Measurements from ENCODE around the gene STAC.

Gene STAC, protein sequence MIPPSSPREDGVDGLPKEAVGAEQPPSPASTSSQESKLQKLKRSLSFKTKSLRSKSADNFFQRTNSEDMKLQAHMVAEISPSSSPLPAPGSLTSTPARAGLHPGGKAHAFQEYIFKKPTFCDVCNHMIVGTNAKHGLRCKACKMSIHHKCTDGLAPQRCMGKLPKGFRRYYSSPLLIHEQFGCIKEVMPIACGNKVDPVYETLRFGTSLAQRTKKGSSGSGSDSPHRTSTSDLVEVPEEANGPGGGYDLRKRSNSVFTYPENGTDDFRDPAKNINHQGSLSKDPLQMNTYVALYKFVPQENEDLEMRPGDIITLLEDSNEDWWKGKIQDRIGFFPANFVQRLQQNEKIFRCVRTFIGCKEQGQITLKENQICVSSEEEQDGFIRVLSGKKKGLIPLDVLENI

DNA sequence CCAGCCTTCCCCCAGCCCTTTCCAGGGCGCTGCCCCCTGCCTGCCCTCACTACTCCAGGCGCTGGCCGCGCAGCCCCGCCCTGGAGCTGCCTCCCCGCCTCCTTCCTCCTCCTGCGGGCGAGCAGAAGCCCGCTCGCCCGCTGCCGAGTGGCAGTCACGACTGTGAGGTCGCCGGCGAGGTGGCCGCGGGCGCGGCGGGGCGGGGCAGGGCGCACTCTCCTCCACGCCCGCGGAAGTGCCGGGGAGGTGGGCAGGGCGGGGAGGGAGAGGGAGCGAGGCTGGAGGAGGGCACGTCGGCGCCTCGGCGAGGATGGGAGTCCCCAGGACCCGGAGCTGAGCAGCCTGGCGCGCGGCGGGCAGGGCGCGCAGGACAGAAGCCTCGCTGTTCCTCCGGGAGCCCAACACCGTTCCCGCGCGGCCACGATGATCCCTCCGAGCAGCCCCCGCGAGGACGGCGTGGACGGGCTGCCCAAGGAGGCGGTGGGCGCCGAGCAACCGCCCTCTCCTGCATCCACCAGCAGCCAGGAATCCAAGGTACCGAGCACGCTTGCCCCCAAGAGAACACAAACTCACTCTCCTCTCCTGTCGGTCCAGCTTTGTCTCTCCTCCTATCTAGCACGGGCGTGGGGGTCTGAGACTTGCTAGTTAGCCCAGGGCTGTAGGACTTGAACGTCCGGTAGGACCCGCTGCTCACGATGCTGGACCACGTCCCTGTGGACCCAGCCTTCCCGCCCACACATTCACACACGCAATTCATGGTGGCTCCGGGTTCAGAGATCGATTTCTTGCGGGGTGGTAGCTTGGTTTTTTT, at the start of gene STAC:
Gene STAC, plus strand, starts transcription at position 284 of the 811 bp plus-strand sequence. Its CDS starts 140 bp downstream, at position 424.
- no CpG with 5 or more reads among the region's 73 CpGs for WGBS (ENCODE audit: insufficient coverage, insufficient read length)
- Histone ChIP-seq H3K4me3 (ENCODE audit: low read length) (peak within 1 kb of the TSS; percentile 95), H3K27me3 (ENCODE audit: control insufficient read depth, insufficient read depth, low read length) (no peaks in the 10 kb centered on the region), H3K4me1 (ENCODE audit: control insufficient read depth, insufficient read depth, low read length) (no peaks in the 10 kb centered on the region; the same call in 1 of the 2 replicates), H3K9me3 (ENCODE audit: control insufficient read depth, insufficient read depth, low read length) (no peaks in the 10 kb centered on the region), H3K36me3 (ENCODE audit: control insufficient read depth, insufficient read depth, low read length) (no peaks in the 10 kb centered on the region), H3K27ac (ENCODE audit: low read length) (no peak within 1 kb of the TSS)
- no peak for DNase-seq (ENCODE audit: low read depth, low spot score)

DNA sequence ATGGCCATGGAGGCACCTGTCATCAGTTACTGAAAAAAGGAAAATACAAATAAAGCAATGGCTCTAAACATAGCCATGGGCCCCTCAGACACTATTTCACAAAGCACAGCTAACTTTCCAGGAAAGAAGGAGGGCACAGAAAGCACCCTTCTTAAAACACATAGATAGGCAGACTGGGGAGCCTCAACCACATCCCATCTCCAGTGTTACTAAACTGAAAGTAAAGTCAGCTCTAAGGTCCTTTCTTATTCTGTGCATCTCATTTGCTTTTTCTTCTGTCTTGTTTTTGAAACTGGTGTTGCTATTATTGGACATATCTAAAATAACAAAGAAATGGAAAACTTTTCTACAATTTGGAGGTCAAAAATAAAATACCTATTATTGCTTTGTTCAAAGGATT, 48.2 kb upstream of the STAC start:
- DNase-seq (ENCODE audit: low read depth, low spot score), result no peak
- Histone ChIP-seq H3K27me3 (ENCODE audit: control insufficient read depth, insufficient read depth, low read length) (no peaks in the 10 kb centered on the region), H3K9me3 (ENCODE audit: control insufficient read depth, insufficient read depth, low read length) (no peaks in the 10 kb centered on the region), H3K27ac (ENCODE audit: low read length) (no peak overlapping the region), H3K36me3 (ENCODE audit: control insufficient read depth, insufficient read depth, low read length) (no peaks in the 10 kb centered on the region), H3K4me1 (ENCODE audit: control insufficient read depth, insufficient read depth, low read length) (peaks cover 1% of the 10 kb centered on the region; the same call in 1 of the 2 replicates), H3K4me3 (ENCODE audit: low read length) (no peak overlapping the region)

DNA sequence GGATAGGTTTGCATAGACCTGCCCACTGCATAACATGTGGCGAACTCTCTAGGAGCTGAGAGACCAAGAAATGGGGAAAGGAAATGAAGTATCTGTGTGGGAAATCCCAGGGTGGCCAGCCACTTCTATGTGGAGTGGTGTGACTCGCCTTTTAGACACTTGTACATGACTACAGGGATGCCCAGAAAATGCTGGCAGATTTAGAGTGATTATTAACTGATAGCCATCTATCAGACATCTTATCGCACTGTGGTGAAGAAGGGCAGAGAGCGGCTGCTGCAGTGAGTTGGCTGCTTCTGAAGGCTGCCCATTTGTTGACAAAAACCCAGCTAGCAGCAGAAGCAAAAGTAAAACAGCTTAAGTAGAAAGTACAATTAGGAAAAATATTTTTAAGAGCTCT, 18.1 kb upstream of the STAC start:
- H3K36me3 ChIP-seq (ENCODE audit: control insufficient read depth, insufficient read depth, low read length), result no peaks in the 10 kb centered on the region
- no peak overlapping the region for H3K4me3 ChIP-seq (ENCODE audit: low read length)
- H3K27ac ChIP-seq (ENCODE audit: low read length), result no peak overlapping the region
- H3K4me1 ChIP-seq (ENCODE audit: control insufficient read depth, insufficient read depth, low read length), result peaks cover 2% of the 10 kb centered on the region; the same call in 1 of the 2 replicates
- DNase-seq (ENCODE audit: low read depth, low spot score), result no peak
- H3K9me3 ChIP-seq (ENCODE audit: control insufficient read depth, insufficient read depth, low read length), result no peaks in the 10 kb centered on the region
- WGBS (ENCODE audit: insufficient coverage, insufficient read length), result no CpG with 5 or more reads among the region's 4 CpGs
- H3K27me3 ChIP-seq (ENCODE audit: control insufficient read depth, insufficient read depth, low read length), result no peaks in the 10 kb centered on the region

DNA sequence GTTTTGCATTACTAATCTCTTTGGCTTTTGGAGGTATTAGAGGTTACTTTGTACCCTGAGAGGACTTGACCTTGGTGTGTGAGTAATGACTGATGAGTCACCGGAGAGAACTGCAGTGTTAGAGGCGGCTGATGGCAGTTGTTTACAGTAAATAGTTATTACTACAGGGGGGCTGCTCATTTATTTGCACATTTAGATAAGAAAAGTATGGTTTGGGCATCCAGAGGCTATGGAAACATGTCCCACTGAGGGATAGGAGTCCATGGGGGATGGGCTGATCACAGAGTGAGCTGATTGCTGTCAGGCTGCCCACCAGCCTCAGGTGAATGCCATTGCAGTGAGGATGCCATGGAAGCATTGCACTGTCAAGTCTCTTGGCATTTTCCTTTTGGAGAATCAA, 17.3 kb upstream of the STAC start:
- no peaks in the 10 kb centered on the region for H3K27me3 ChIP-seq (ENCODE audit: control insufficient read depth, insufficient read depth, low read length)
- no peaks in the 10 kb centered on the region for H3K36me3 ChIP-seq (ENCODE audit: control insufficient read depth, insufficient read depth, low read length)
- no CpG with 5 or more reads among the region's 2 CpGs for whole genome bisulfite sequencing (ENCODE audit: insufficient coverage, insufficient read length)
- H3K27ac ChIP-seq (ENCODE audit: low read length), result no peak overlapping the region
- peaks cover 2% of the 10 kb centered on the region; the same call in 1 of the 2 replicates for H3K4me1 ChIP-seq (ENCODE audit: control insufficient read depth, insufficient read depth, low read length)
- no peaks in the 10 kb centered on the region for H3K9me3 ChIP-seq (ENCODE audit: control insufficient read depth, insufficient read depth, low read length)
- no peak overlapping the region for H3K4me3 ChIP-seq (ENCODE audit: low read length)
- DNase-seq (ENCODE audit: low read depth, low spot score), result no peak

DNA sequence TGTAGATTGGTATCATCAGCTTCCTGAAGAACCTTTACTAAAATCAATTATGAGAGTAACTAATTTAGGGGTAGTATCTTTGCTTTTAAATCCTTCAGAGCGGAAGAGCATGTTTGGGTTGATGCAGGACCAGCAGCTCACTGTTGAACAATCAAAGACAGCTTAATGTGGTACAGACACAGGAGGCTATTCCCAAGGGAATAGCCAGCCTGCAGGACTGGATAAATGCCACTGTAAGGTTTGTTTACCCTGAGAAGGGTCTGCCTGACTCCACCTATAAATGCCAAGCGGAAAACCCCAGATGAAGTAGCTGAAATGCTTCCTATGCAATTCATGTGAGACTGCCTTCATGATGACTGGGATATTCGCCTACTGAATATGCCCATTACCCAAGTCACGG, 16.0 kb upstream of the STAC start:
- H3K9me3 ChIP-seq (ENCODE audit: control insufficient read depth, insufficient read depth, low read length), result no peaks in the 10 kb centered on the region
- H3K4me3 ChIP-seq (ENCODE audit: low read length), result no peak overlapping the region
- H3K27ac ChIP-seq (ENCODE audit: low read length), result no peak overlapping the region
- H3K36me3 ChIP-seq (ENCODE audit: control insufficient read depth, insufficient read depth, low read length), result no peaks in the 10 kb centered on the region
- WGBS (ENCODE audit: insufficient coverage, insufficient read length), result no CpG with 5 or more reads among the region's 4 CpGs
- no peaks in the 10 kb centered on the region for H3K27me3 ChIP-seq (ENCODE audit: control insufficient read depth, insufficient read depth, low read length)
- H3K4me1 ChIP-seq (ENCODE audit: control insufficient read depth, insufficient read depth, low read length), result peaks cover 2% of the 10 kb centered on the region; the same call in 1 of the 2 replicates
- DNase-seq (ENCODE audit: low read depth, low spot score), result no peak

DNA sequence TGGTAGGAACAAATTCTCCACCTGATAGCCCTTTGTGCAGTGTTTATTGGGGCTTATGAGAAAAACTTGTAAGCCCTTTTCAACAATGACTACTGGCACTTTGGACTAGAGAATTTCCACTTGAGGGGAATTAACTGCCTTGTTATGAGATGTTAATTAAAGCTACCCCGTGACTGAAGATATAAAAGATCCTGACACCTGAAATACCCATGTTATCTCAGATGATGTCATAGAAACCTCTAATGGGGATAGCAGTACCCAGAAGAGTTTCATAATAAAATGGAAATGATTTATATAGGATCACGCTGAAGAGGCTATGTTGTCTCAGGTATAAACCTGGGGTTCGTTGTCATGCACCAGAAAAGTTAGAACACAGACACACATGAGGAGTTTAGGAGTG, 14.5 kb upstream of the STAC start:
- no peak overlapping the region for H3K27ac ChIP-seq (ENCODE audit: low read length)
- no CpG with 5 or more reads among the region's 3 CpGs for WGBS (ENCODE audit: insufficient coverage, insufficient read length)
- H3K9me3 ChIP-seq (ENCODE audit: control insufficient read depth, insufficient read depth, low read length), result no peaks in the 10 kb centered on the region
- no peaks in the 10 kb centered on the region for H3K27me3 ChIP-seq (ENCODE audit: control insufficient read depth, insufficient read depth, low read length)
- peaks cover 2% of the 10 kb centered on the region; the same call in 1 of the 2 replicates for H3K4me1 ChIP-seq (ENCODE audit: control insufficient read depth, insufficient read depth, low read length)
- no peak for DNase-seq (ENCODE audit: low read depth, low spot score)
- no peak overlapping the region for H3K4me3 ChIP-seq (ENCODE audit: low read length)
- H3K36me3 ChIP-seq (ENCODE audit: control insufficient read depth, insufficient read depth, low read length), result no peaks in the 10 kb centered on the region

DNA sequence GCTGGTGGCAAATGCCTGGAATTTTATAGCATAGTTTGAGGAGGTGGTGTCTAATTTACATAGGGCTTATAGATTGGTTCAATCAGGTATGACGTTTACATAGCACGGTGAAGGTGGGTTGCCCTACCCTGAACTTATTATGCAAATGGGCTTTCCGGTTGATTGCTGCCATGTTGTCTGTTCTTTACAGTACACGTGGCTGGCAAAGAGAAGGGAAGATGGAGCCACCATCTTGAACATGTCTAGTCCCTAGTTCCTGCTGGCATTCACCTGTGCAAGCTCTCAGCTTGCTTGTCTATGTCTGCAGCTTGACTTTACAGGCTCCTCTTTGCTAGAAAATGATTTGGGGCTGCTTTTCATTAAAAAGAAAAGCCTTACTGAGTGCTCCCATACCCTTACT, 14.0 kb upstream of the STAC start:
- no peak overlapping the region for H3K4me3 ChIP-seq (ENCODE audit: low read length)
- no peak for DNase-seq (ENCODE audit: low read depth, low spot score)
- H3K9me3 ChIP-seq (ENCODE audit: control insufficient read depth, insufficient read depth, low read length), result no peaks in the 10 kb centered on the region
- H3K4me1 ChIP-seq (ENCODE audit: control insufficient read depth, insufficient read depth, low read length), result peaks cover 2% of the 10 kb centered on the region; the same call in 1 of the 2 replicates
- no peaks in the 10 kb centered on the region for H3K27me3 ChIP-seq (ENCODE audit: control insufficient read depth, insufficient read depth, low read length)
- H3K36me3 ChIP-seq (ENCODE audit: control insufficient read depth, insufficient read depth, low read length), result no peaks in the 10 kb centered on the region
- H3K27ac ChIP-seq (ENCODE audit: low read length), result no peak overlapping the region
- no CpG with 5 or more reads among the region's 4 CpGs for WGBS (ENCODE audit: insufficient coverage, insufficient read length)

DNA sequence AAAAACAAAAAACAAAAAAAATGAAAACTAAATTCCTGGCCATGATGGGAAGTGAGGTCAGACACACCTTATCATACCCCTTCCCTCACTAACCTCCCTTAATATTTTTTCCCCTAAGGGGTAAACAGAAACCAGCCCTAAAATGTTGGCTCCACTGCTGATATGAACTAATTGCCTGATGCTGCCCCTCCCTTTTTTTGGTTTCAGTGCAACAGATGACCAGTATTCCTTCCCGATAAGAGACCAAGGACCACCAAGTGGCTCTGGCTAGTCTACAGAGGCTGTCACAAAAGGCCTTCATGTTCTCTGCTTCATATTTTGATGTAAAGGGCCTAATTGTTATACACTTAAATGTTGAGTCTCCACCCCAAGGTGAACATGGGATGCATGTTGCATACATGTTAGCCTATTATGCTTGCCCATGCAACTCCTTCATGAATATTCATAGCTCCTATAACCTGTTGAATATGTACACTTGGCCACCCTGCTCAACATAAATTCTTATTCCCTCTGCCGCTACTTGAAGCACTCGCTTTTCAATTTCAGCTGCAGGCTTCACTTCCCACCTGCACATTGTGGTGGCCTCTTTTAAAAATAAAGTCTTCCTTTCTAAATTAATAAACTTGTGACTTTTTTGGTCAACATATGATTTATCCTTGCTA, 12.3 kb upstream of the STAC start:
- Histone ChIP-seq H3K27me3 (ENCODE audit: control insufficient read depth, insufficient read depth, low read length) (no peaks in the 10 kb centered on the region), H3K36me3 (ENCODE audit: control insufficient read depth, insufficient read depth, low read length) (no peaks in the 10 kb centered on the region), H3K27ac (ENCODE audit: low read length) (no peak overlapping the region), H3K9me3 (ENCODE audit: control insufficient read depth, insufficient read depth, low read length) (no peaks in the 10 kb centered on the region), H3K4me3 (ENCODE audit: low read length) (no peak overlapping the region), H3K4me1 (ENCODE audit: control insufficient read depth, insufficient read depth, low read length) (peaks cover 2% of the 10 kb centered on the region; the same call in 1 of the 2 replicates)
- no peak for DNase-seq (ENCODE audit: low read depth, low spot score)
- no CpG with 5 or more reads among the region's 3 CpGs for WGBS (ENCODE audit: insufficient coverage, insufficient read length)

DNA sequence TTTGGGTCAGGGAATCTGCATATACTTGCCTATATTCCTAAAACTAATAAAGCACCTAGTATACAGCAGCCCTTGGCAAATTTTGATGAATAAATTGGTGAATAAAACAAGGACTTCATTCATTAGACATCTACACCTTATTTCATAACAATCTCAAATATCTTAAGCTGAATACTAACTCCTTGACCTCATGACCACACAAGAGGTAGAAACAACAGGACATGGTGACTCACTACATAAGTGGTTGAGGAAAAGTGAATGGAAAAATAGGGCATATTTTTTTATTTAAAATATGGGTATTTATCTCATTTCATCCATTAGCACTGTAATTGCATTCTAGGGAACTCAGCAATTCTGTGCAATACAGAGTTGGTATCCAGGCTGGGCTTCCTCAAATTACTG, 7.8 kb upstream of the STAC start:
- DNase-seq (ENCODE audit: low read depth, low spot score), result no peak
- Histone ChIP-seq H3K4me1 (ENCODE audit: control insufficient read depth, insufficient read depth, low read length) (no peaks in the 10 kb centered on the region), H3K27me3 (ENCODE audit: control insufficient read depth, insufficient read depth, low read length) (no peaks in the 10 kb centered on the region), H3K4me3 (ENCODE audit: low read length) (no peak overlapping the region), H3K9me3 (ENCODE audit: control insufficient read depth, insufficient read depth, low read length) (no peaks in the 10 kb centered on the region), H3K36me3 (ENCODE audit: control insufficient read depth, insufficient read depth, low read length) (no peaks in the 10 kb centered on the region), H3K27ac (ENCODE audit: low read length) (no peak overlapping the region)

DNA sequence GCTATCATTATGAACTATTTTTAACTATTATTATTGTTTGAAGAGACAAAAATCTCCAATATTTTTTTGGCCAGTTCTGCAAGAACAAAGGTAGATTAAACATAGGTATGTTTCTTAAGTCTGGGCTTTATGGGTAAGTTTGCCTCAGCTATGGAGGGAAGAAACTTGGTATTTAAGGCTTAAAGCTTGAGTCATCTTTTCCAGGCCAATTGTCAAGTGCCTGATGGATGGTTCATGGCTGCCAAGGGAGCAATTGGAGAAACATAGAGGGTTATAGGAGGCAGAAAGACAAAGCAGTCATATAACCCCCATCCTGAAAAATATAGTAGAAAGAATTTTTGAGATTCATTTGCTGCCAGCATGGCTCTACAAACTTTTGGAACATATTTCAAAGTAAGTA, 7.2 kb upstream of the STAC start:
- no peak overlapping the region for H3K4me3 ChIP-seq (ENCODE audit: low read length)
- no peaks in the 10 kb centered on the region for H3K27me3 ChIP-seq (ENCODE audit: control insufficient read depth, insufficient read depth, low read length)
- H3K36me3 ChIP-seq (ENCODE audit: control insufficient read depth, insufficient read depth, low read length), result no peaks in the 10 kb centered on the region
- no peaks in the 10 kb centered on the region for H3K4me1 ChIP-seq (ENCODE audit: control insufficient read depth, insufficient read depth, low read length)
- H3K9me3 ChIP-seq (ENCODE audit: control insufficient read depth, insufficient read depth, low read length), result no peaks in the 10 kb centered on the region
- DNase-seq (ENCODE audit: low read depth, low spot score), result no peak
- no peak overlapping the region for H3K27ac ChIP-seq (ENCODE audit: low read length)

All from iPS DF 6.9 (cell line).